ENCODE results near the gene TMA7B. TPM values are rescaled to one million over a fixed set of nuclear protein-coding genes. Genes with fewer than 3 reads are reported as not detected.

Gene TMA7B
- total RNA-seq, 1 donor from 2014 or later, result not detected

DNA sequence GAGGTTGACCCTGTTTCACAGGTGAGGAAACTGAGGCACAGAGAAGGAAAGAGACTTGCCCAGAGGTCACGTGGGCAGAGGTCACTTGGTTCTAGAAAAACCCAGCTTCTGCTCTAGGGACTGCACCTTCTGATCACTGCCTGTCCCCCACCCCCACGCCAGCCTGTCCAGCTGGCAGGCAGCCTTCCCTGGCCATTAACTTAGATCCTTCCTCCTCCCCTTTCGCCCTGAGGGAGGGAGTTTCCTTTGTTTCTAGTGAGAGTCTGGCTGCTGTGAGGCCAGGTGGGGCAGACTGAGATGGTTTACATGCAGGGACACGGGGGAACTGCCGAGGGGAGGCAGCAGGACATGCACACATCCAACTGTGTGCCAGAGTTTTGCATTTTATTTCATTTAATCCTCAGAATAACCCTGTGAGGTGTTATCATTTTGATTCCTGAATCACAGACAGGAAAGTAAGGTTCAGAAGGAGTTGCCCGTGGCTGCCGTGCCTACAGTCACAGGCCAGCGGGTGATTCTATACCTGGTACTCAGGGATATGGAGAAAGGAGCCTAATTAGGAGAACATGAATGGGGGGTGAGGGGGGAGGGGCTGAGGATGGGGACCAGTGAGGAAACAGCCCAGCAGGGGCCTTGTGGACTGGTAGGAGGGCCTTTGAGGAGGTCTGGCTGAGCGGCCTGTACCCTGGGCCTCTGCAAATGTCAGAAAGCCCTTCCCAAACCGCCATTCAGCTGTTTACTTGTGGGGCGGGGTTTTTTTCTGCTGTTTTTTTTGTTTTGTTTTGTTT lies 37.9 kb downstream of the TMA7B start:
- intact Hi-C loops (cut with micrococcal nuclease), result no loop called here
- H3K27ac ChIP-seq (replicated peaks), result peak overlapping the region; percentile 31
- peak; percentile 35 for DNase-seq
- H3K4me1 ChIP-seq, result peaks cover 32% of the 10 kb centered on the region
- H3K4me3 ChIP-seq, result no peak overlapping the region
- peaks cover 29% of the 10 kb centered on the region for H3K27me3 ChIP-seq (ENCODE audit: low read depth)
- H3K9me3 ChIP-seq (replicated peaks), result no peaks in the 10 kb centered on the region
- TF ChIP-seq, protein P1, sequence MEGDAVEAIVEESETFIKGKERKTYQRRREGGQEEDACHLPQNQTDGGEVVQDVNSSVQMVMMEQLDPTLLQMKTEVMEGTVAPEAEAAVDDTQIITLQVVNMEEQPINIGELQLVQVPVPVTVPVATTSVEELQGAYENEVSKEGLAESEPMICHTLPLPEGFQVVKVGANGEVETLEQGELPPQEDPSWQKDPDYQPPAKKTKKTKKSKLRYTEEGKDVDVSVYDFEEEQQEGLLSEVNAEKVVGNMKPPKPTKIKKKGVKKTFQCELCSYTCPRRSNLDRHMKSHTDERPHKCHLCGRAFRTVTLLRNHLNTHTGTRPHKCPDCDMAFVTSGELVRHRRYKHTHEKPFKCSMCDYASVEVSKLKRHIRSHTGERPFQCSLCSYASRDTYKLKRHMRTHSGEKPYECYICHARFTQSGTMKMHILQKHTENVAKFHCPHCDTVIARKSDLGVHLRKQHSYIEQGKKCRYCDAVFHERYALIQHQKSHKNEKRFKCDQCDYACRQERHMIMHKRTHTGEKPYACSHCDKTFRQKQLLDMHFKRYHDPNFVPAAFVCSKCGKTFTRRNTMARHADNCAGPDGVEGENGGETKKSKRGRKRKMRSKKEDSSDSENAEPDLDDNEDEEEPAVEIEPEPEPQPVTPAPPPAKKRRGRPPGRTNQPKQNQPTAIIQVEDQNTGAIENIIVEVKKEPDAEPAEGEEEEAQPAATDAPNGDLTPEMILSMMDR (IDR thresholded peaks at IDR 0.05; ENCODE audit: borderline replicate concordance), result no peak
- H3K36me3 ChIP-seq, result no peaks in the 10 kb centered on the region

DNA sequence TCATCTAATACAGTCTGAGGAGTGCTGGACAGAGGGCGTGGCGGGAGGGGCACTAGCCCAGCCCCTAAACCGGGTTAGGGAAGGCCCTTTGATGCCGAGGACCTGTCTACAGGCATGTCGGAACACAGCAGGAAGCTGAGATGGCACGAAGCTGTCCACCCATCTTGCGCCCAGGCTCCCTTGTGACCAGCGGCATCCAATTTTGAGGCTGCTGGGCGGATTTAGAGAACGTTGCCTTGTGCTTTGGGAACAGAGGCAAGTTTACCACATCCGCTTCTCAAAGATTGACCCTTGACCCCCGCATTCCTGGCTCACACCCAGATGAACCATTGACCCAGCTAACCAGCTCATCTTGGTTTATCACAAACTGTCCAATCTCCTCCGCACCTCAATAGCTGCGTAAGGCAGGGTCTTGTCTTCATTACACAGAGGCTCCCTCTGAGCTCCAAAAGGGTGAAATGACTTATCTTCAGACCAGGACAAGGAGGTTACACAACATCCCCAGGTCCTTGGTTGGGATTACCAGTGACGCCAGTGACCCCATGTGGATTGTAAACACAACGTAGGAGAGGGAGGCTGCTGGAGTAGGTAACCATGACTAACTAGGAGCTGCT lies 39.1 kb downstream of the TMA7B start:
- H3K4me1 ChIP-seq, result peaks cover 30% of the 10 kb centered on the region
- no peaks in the 10 kb centered on the region for H3K9me3 ChIP-seq (replicated peaks)
- no peaks in the 10 kb centered on the region for H3K36me3 ChIP-seq
- intact Hi-C loops (cut with micrococcal nuclease), result no loop called here
- H3K4me3 ChIP-seq, result no peak overlapping the region
- no peak for DNase-seq
- H3K27ac ChIP-seq (replicated peaks), result no peak overlapping the region
- TF ChIP-seq, protein P1 (IDR thresholded peaks at IDR 0.05; ENCODE audit: borderline replicate concordance), result no peak
- peaks cover 18% of the 10 kb centered on the region for H3K27me3 ChIP-seq (ENCODE audit: low read depth)

DNA sequence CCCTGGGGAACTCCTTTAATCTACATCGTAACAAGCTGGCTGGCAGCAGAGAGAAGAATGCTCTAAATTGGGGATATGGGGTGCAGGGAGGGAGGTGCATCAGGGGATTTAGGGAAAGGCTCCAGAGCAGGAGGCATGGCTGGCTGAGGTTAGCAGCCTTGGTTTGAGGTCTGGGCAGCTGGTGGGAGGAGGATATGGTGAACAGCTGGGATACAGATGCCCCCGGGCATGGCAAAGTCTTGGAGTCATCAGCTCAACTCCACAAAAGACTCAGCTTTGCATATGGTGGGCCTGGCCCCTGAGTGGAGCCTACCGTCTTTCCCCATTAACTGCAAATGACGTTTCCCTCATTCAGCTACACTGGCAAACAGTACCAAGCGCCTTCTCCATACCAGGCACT lies 40.0 kb downstream of the TMA7B start:
- H3K27ac ChIP-seq (replicated peaks), result no peak overlapping the region
- H3K36me3 ChIP-seq, result no peaks in the 10 kb centered on the region
- intact Hi-C loops (cut with micrococcal nuclease), result no loop called here
- no peak overlapping the region for H3K4me3 ChIP-seq
- peaks cover 10% of the 10 kb centered on the region for H3K27me3 ChIP-seq (ENCODE audit: low read depth)
- TF ChIP-seq, protein P1 (IDR thresholded peaks at IDR 0.05; ENCODE audit: borderline replicate concordance), result no peak
- H3K9me3 ChIP-seq (replicated peaks), result no peaks in the 10 kb centered on the region
- DNase-seq, result no peak
- peaks cover 28% of the 10 kb centered on the region for H3K4me1 ChIP-seq

DNA sequence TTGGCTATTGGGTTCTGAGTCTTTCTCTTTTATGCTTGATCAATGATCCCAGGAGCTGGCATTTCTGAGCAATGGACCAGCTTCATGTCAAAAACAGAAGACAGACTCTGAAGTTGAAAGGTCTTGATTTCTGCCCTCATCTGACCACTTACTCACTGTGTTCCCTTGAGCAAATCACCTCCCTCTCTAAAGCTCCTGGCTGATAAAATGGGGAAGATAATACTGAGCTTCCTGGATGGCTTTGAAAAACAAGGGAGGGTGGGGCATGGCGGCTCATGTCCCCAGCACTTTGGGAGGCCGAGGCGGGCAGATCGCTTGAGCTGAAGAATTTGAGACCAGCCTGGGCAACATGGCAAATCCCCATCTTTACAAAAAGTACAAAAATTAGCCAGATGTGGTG lies 40.9 kb downstream of the TMA7B start:
- H3K4me3 ChIP-seq, result no peak overlapping the region
- intact Hi-C loops (cut with micrococcal nuclease), result no loop called here

DNA sequence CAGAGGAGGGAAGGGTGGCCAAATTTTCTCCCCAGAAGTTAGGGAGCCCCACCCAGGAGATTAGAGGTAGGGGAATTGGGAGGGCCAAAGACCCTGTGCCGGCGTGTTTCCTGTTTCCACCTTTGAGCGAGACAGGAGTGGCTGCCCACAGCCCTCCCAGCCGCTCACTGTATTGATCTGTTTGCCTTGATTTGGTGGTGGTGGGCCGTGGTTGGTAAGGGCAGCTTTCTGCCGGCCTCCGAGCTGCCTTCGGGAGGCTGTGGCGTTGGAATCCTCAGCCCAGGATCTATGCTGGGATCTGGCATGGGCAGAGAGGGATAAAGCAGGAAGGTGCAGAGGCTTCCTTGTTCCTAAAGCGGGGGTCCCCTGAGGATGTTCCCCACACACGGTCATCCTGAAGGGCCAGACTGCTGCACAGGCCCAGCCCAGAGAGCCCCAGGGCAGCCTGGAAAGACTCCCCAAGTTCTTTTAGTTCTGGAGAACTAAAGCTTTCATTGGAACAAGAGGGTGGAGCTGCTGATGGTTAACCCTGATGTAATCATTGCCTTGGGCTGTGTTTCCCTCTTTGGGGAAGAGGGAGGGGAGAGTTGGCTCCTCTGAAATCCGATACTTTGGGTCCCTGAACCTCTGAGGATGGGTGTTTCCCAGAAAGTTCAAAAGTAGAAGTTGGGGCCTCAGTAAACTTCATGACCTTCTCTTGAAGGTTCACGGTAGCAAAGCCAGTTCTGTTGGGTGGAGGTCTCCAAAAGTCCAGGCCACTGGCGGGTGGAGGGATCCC lies 41.8 kb downstream of the TMA7B start:
- Histone ChIP-seq H3K36me3 (no peaks in the 10 kb centered on the region), H3K27me3 (ENCODE audit: low read depth) (peaks cover 13% of the 10 kb centered on the region), H3K9me3 (replicated peaks) (no peaks in the 10 kb centered on the region), H3K4me1 (peaks cover 22% of the 10 kb centered on the region), H3K4me3 (no peak overlapping the region), H3K27ac (replicated peaks) (no peak overlapping the region)
- TF ChIP-seq, protein P1 (IDR thresholded peaks at IDR 0.05; ENCODE audit: borderline replicate concordance), result no peak
- no peak for DNase-seq
- intact Hi-C loops (cut with micrococcal nuclease), result no loop called here

More for the DNA sequence above, 40.9 kb downstream of the TMA7B start:
- Histone ChIP-seq H3K4me1 (peaks cover 22% of the 10 kb centered on the region), H3K27ac (replicated peaks) (no peak overlapping the region), H3K9me3 (replicated peaks) (no peaks in the 10 kb centered on the region), H3K36me3 (no peaks in the 10 kb centered on the region), H3K27me3 (ENCODE audit: low read depth) (peaks cover 9% of the 10 kb centered on the region)
- TF ChIP-seq, protein P1 (IDR thresholded peaks at IDR 0.05; ENCODE audit: borderline replicate concordance), result no peak
- no peak for DNase-seq
